ENCODE data around the gene EMC7.
"Not testable (repeated sequence)": the region's sequence is repeated elsewhere in the genome, so short reads cannot be mapped to it uniquely, and the experiment has no call there.

The EMC7 gene

DNA sequence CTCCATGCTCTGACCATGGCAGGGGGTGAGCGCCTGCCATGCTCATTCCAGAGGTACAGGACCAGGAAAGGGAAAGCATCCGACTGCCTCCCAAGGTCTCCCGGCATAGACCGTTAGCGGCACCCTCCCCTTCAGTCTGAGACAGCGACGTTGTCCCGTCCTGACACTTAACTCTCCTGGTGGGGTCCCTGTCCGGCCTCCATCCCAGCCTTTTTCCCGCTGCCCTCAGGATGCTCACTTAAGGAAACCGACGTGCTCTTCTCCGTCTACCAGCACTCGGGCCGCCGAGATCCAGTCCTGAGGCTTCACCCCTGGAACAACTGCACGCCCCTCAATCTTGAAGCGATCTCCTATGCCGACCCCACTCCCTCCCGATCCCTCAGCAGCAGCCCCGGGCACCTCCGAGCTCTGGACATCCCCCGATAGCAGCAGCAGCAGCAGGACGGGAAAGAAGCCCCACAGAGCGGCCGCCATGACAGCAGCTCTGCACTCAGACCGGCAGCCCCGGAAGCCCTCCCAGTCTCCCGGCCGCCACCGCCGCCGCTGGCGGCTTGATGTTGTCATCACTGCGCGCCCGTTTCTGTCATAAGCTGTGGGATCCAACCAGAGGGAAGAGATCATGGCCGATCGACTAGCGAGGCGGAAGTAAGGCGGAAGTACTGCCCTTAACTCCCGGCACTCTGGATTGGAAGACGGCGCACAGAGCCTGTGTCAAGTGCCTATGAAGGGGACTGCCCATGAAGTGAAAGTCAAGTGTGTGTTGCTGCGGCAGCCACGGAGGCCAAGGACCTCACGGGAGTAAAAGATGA lies at the start of gene EMC7, which contains the start of gene PGBD4:
TSS of gene EMC7 (minus strand) at position 497 of the 809 bp plus-strand sequence. CDS start at position 474, 23 bp downstream.
TSS of gene PGBD4 (plus strand) at position 718 of the 809 bp plus-strand sequence. CDS start 449 bp downstream, outside the sequence.
- Histone ChIP-seq H3K79me2 (ENCODE audit: control insufficient read depth, insufficient read depth, low read length, unreplicated experiment) (peaks cover 57% of the 10 kb centered on the region), H2AFZ (ENCODE audit: low read length, unreplicated experiment) (peak within 1 kb of the TSS; percentile 91), H3K27me3 (ENCODE audit: insufficient read depth, low read length) (no peaks in the 10 kb centered on the region), H3K36me3 (ENCODE audit: insufficient read depth, low read length) (peaks cover 8% of the 10 kb centered on the region; the same call in 1 of the 2 replicates), H3K27ac (ENCODE audit: low read depth, low read length) (peak within 1 kb of the TSS; percentile 89), H3K4me3 (ENCODE audit: low read depth, low read length) (peak within 1 kb of the TSS; percentile 96), H3K4me1 (ENCODE audit: control insufficient read depth, insufficient read depth, low read length, unreplicated experiment) (peaks cover 23% of the 10 kb centered on the region)

DNA sequence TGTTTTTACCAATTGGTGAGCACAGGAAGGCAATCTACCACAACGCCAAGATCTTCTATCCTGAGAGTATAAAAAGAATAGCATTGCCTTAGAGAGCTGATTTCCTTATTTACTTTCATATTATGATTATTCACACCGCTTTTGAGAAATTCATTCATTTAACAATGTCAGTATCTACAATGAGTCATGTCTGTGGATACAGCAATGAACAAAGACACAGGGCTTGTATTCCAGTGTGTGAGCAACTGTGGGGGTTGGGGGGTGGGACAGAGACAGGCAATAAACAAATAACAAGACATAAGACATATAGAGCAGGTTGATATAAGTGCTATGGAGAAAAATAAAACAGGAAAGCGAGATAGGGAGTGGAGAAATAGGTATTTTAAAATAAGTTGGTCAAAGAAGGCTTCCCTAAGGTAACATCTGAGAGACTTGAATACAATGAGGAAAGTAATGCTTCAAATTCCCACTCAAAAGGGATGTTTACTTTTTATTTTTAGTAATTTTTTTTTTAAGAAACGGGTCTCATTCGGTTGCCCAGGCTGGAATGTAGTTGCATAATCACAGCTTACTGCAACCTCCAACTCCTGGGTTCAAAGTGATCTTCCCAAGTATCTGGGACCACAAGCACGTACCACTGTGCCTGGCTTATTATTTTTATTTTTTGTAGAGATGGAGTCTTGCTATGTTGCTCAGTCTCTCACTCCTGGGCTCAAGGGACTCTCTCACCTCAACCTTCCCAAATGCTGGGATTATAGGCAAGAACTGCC lies 45.9 kb upstream of the EMC7 start:
- Histone ChIP-seq H3K36me3 (ENCODE audit: insufficient read depth, low read length) (peaks cover 42% of the 10 kb centered on the region), H3K27me3 (ENCODE audit: insufficient read depth, low read length) (no peaks in the 10 kb centered on the region), H3K4me3 (ENCODE audit: low read depth, low read length) (no peak overlapping the region), H3K4me1 (ENCODE audit: control insufficient read depth, insufficient read depth, low read length, unreplicated experiment) (peaks cover 11% of the 10 kb centered on the region), H3K79me2 (ENCODE audit: control insufficient read depth, insufficient read depth, low read length, unreplicated experiment) (no peaks in the 10 kb centered on the region), H3K27ac (ENCODE audit: low read depth, low read length) (no peak overlapping the region; the same call in 1 of the 2 replicates), H2AFZ (ENCODE audit: low read length, unreplicated experiment) (no peak overlapping the region)

- Histone ChIP-seq H3K4me1 (ENCODE audit: control insufficient read depth, insufficient read depth, low read length, unreplicated experiment) (no peaks in the 10 kb centered on the region), H3K4me3 (ENCODE audit: low read depth, low read length) (no peak overlapping the region), H3K36me3 (ENCODE audit: insufficient read depth, low read length) (peaks cover 5% of the 10 kb centered on the region), H2AFZ (ENCODE audit: low read length, unreplicated experiment) (no peak overlapping the region), H3K27me3 (ENCODE audit: insufficient read depth, low read length) (no peaks in the 10 kb centered on the region), H3K27ac (ENCODE audit: low read depth, low read length) (no peak overlapping the region), H3K79me2 (ENCODE audit: control insufficient read depth, insufficient read depth, low read length, unreplicated experiment) (no peaks in the 10 kb centered on the region)
Observed at GRCh38 chr15:34133511-34133910, 31.8 kb upstream of the EMC7 start.

DNA sequence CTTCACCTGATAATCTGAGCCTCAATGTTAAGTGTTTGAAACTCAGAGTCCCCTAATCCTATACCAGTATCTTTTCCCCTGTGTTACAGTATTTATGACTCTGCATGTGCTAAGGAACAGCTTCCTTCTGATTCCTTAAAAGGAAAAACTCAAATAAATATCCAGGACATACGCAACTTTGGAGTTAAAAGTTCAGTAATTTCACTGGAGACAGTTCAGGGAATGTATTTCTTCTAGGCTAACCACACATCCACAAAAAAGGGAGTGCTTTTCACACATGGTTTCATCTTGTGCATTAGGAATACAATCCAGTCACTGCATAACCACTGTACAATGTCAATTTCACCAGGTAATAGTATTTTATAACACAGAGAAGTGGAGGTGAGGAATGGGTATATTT lies 31.2 kb upstream of the EMC7 start:
- H3K27ac ChIP-seq (ENCODE audit: low read depth, low read length), result no peak overlapping the region
- no peak overlapping the region for H3K4me3 ChIP-seq (ENCODE audit: low read depth, low read length)
- H2AFZ ChIP-seq (ENCODE audit: low read length, unreplicated experiment), result no peak overlapping the region
- no peaks in the 10 kb centered on the region for H3K4me1 ChIP-seq (ENCODE audit: control insufficient read depth, insufficient read depth, low read length, unreplicated experiment)
- H3K27me3 ChIP-seq (ENCODE audit: insufficient read depth, low read length), result no peaks in the 10 kb centered on the region
- H3K79me2 ChIP-seq (ENCODE audit: control insufficient read depth, insufficient read depth, low read length, unreplicated experiment), result no peaks in the 10 kb centered on the region
- H3K36me3 ChIP-seq (ENCODE audit: insufficient read depth, low read length), result peaks cover 5% of the 10 kb centered on the region; the same call in 1 of the 2 replicates

DNA sequence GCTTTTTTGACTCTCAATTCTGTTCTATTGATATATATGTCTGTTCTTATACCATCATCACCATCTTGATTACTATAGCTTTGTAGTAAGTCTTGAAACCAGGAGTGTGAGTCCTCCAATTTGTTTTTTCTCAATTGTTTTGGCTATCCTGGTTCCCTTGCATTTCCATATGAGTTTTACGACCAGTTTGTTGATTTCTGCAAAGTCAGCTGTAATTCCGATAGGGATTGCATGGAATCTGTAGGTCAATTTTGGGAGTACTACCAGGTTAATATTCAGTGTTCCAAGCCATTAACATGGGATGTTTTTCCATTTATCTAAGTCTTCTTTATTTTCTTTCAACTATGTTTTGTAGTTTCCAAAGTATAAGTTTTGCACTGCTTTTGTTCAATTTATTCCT lies 27.2 kb upstream of the EMC7 start:
- no peaks in the 10 kb centered on the region for H3K36me3 ChIP-seq (ENCODE audit: insufficient read depth, low read length)
- H3K27me3 ChIP-seq (ENCODE audit: insufficient read depth, low read length), result no peaks in the 10 kb centered on the region
- no peaks in the 10 kb centered on the region for H3K4me1 ChIP-seq (ENCODE audit: control insufficient read depth, insufficient read depth, low read length, unreplicated experiment)
- H2AFZ ChIP-seq (ENCODE audit: low read length, unreplicated experiment), result no peak overlapping the region
- H3K79me2 ChIP-seq (ENCODE audit: control insufficient read depth, insufficient read depth, low read length, unreplicated experiment), result no peaks in the 10 kb centered on the region
- no peak overlapping the region for H3K4me3 ChIP-seq (ENCODE audit: low read depth, low read length)
- H3K27ac ChIP-seq (ENCODE audit: low read depth, low read length), result no peak overlapping the region

GRCh38 chr15:34126522-34126921 lies 24.9 kb upstream of the EMC7 start:
- Histone ChIP-seq H3K4me3 (ENCODE audit: low read depth, low read length) (no peak overlapping the region), H3K4me1 (ENCODE audit: control insufficient read depth, insufficient read depth, low read length, unreplicated experiment) (peaks cover 14% of the 10 kb centered on the region), H3K27ac (ENCODE audit: low read depth, low read length) (no peak overlapping the region), H3K36me3 (ENCODE audit: insufficient read depth, low read length) (no peaks in the 10 kb centered on the region), H3K27me3 (ENCODE audit: insufficient read depth, low read length) (no peaks in the 10 kb centered on the region), H3K79me2 (ENCODE audit: control insufficient read depth, insufficient read depth, low read length, unreplicated experiment) (no peaks in the 10 kb centered on the region), H2AFZ (ENCODE audit: low read length, unreplicated experiment) (no peak overlapping the region)

DNA sequence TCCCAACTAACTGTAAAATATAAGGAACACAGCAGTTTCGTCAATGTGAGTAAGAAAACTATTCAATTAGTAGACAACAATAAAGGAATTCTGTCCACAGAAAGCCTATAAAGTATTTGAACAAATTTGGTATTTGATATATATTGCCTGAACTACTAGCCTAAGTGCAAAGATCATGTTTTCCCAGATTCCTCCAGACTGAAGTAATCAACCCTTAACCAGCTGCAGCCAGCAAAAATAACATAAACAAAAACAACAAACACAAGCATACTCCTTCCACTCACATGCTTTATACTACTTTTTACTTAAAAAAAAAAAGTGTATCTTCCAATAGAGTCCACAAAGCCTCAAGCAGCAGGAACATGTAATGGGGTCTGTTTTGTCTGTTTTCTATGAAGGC lies 24.3 kb upstream of the EMC7 start:
- Histone ChIP-seq H3K27ac (ENCODE audit: low read depth, low read length) (no peak overlapping the region), H3K4me3 (ENCODE audit: low read depth, low read length) (no peak overlapping the region), H2AFZ (ENCODE audit: low read length, unreplicated experiment) (no peak overlapping the region), H3K79me2 (ENCODE audit: control insufficient read depth, insufficient read depth, low read length, unreplicated experiment) (no peaks in the 10 kb centered on the region), H3K36me3 (ENCODE audit: insufficient read depth, low read length) (no peaks in the 10 kb centered on the region), H3K27me3 (ENCODE audit: insufficient read depth, low read length) (no peaks in the 10 kb centered on the region), H3K4me1 (ENCODE audit: control insufficient read depth, insufficient read depth, low read length, unreplicated experiment) (peaks cover 14% of the 10 kb centered on the region)

GRCh38 chr15:34124651-34125050 lies 23.0 kb upstream of the EMC7 start:
- Histone ChIP-seq H3K36me3 (ENCODE audit: insufficient read depth, low read length) (no peaks in the 10 kb centered on the region), H3K27ac (ENCODE audit: low read depth, low read length) (no peak overlapping the region), H3K27me3 (ENCODE audit: insufficient read depth, low read length) (no peaks in the 10 kb centered on the region), H3K4me3 (ENCODE audit: low read depth, low read length) (no peak overlapping the region), H3K79me2 (ENCODE audit: control insufficient read depth, insufficient read depth, low read length, unreplicated experiment) (no peaks in the 10 kb centered on the region), H2AFZ (ENCODE audit: low read length, unreplicated experiment) (no peak overlapping the region), H3K4me1 (ENCODE audit: control insufficient read depth, insufficient read depth, low read length, unreplicated experiment) (peaks cover 14% of the 10 kb centered on the region)

GRCh38 chr15:34122771-34123183 lies 21.1 kb upstream of the EMC7 start:
- Histone ChIP-seq H3K4me1 (ENCODE audit: control insufficient read depth, insufficient read depth, low read length, unreplicated experiment) (peaks cover 14% of the 10 kb centered on the region), H2AFZ (ENCODE audit: low read length, unreplicated experiment) (peak overlapping the region; percentile 17), H3K4me3 (ENCODE audit: low read depth, low read length) (no peak overlapping the region), H3K79me2 (ENCODE audit: control insufficient read depth, insufficient read depth, low read length, unreplicated experiment) (no peaks in the 10 kb centered on the region), H3K36me3 (ENCODE audit: insufficient read depth, low read length) (no peaks in the 10 kb centered on the region), H3K27ac (ENCODE audit: low read depth, low read length) (peak overlapping the region; percentile 70), H3K27me3 (ENCODE audit: insufficient read depth, low read length) (no peaks in the 10 kb centered on the region)

GRCh38 chr15:34121786-34122185 lies 20.1 kb upstream of the EMC7 start:
- H3K4me3 ChIP-seq (ENCODE audit: low read depth, low read length); H3K79me2 ChIP-seq (ENCODE audit: control insufficient read depth, insufficient read depth, low read length, unreplicated experiment); H3K36me3 ChIP-seq (ENCODE audit: insufficient read depth, low read length); H2AFZ ChIP-seq (ENCODE audit: low read length, unreplicated experiment); H3K27me3 ChIP-seq (ENCODE audit: insufficient read depth, low read length); H3K27ac ChIP-seq (ENCODE audit: low read depth, low read length): not testable (repeated sequence)
- peaks cover 14% of the 10 kb centered on the region for H3K4me1 ChIP-seq (ENCODE audit: control insufficient read depth, insufficient read depth, low read length, unreplicated experiment)
